Measurements from ENCODE around the gene CALY.
A peak's percentile ranks its signal among the peaks of the same experiment; 100 is the strongest.

DNA sequence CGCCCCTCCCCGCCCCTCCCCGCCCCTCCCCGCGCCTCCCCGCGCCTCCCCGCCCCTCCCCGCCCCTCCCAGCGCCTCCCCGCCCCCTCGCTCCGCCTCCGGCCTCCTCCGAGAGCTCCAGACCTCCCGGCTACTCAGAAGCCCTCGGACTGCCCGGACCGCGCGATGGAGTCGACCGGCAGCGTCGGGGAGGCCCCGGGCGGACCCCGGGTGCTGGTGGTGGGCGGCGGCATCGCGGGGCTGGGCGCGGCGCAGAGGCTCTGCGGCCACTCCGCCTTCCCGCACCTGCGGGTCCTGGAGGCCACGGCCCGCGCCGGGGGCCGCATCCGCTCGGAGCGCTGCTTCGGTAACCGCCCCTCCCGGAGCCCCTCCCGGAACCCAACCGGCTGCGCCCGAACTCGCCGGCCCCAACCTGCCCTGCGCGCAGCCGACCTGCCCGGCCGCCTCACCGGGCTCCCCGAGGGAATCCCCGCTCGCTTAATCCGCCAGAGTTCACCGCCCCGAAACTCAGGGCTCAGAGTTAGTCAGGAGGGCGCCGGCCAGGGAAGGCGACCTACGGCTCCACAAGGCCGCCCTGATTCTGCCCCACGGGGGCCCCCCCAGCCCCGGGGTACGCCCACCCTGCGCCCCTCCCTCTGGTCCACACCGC is 42.6 kb upstream of the CALY start, which contains the start of gene PAOX:
- TF ChIP-seq, protein P1, sequence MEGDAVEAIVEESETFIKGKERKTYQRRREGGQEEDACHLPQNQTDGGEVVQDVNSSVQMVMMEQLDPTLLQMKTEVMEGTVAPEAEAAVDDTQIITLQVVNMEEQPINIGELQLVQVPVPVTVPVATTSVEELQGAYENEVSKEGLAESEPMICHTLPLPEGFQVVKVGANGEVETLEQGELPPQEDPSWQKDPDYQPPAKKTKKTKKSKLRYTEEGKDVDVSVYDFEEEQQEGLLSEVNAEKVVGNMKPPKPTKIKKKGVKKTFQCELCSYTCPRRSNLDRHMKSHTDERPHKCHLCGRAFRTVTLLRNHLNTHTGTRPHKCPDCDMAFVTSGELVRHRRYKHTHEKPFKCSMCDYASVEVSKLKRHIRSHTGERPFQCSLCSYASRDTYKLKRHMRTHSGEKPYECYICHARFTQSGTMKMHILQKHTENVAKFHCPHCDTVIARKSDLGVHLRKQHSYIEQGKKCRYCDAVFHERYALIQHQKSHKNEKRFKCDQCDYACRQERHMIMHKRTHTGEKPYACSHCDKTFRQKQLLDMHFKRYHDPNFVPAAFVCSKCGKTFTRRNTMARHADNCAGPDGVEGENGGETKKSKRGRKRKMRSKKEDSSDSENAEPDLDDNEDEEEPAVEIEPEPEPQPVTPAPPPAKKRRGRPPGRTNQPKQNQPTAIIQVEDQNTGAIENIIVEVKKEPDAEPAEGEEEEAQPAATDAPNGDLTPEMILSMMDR (IDR thresholded peaks at IDR 0.05), result no peak
- TF ChIP-seq POLR2A (IDR thresholded peaks at IDR 0.05), result peak in 1 of 3 donors; percentile 34
